Occipital lobe (tissue), 2 donors: ENCODE measurements around the gene PARP12. TPM values are rescaled to one million over a fixed set of nuclear protein-coding genes. Genes with fewer than 3 reads are reported as not detected.

Source experiments
- small RNA-seq: library from RNA; depleted of rRNA; stranded (forward); fragments of <200 nt; gene quantifications from one replicate; pipeline ENCODE3, GENCODE V24; 2014
- total RNA-seq: library from RNA; depleted of rRNA; stranded (reverse); fragments of >200 nt; gene quantifications from one replicate; pipeline ENCODE4 v1.2.3, GENCODE V29; 2014

The PARP12 gene
- total RNA-seq, 1 donor from 2014 or later = 3.0 TPM

Small RNA genes within 50 kb of the gene (small RNA-seq; reads per million reads assigned to genes)
- gene RF00019 = not detected

Other genes starting within 250 kb of the PARP12 start
- gene TBXAS1, start 233.7 kb downstream of the PARP12 start, total RNA-seq = 3.4 TPM
- 18.6 TPM for gene KDM7A, start 114.0 kb upstream of the PARP12 start, total RNA-seq